ENCODE results near the gene KCNIP2.
A peak's percentile ranks its signal among the peaks of the same experiment; 100 is the strongest.

The KCNIP2 gene

GRCh38 chr10:101843032-101844021, at the start of gene KCNIP2:
Gene KCNIP2 (minus strand): TSS chr10:101843800. CDS start chr10:101843568, 232 bp downstream.
- peak; percentile 73 for DNase-seq

- no peak for DNase-seq
Measured at GRCh38 chr10:101892782-101893391, 49.3 kb upstream of the KCNIP2 start.

GRCh38 chr10:101889256-101890210, 45.9 kb upstream of the KCNIP2 start:
- DNase-seq, result peak; percentile 72

- DNase-seq, result no peak
Measured at GRCh38 chr10:101888251-101888949, 44.8 kb upstream of the KCNIP2 start.

GRCh38 chr10:101887775-101888174, 44.2 kb upstream of the KCNIP2 start:
- no peak for DNase-seq

- no peak for DNase-seq
Measured at GRCh38 chr10:101886521-101887312, 43.1 kb upstream of the KCNIP2 start.

- no peak for DNase-seq
Measured at GRCh38 chr10:101881036-101881774, 37.6 kb upstream of the KCNIP2 start.

- DNase-seq, result no peak
Measured at GRCh38 chr10:101880232-101880573, 36.6 kb upstream of the KCNIP2 start.

- no peak for DNase-seq
Measured at GRCh38 chr10:101879456-101880231, 36.0 kb upstream of the KCNIP2 start.

GRCh38 chr10:101878869-101879268, 35.3 kb upstream of the KCNIP2 start:
- DNase-seq, result no peak

GRCh38 chr10:101875068-101875688, 31.6 kb upstream of the KCNIP2 start:
- no peak for DNase-seq

GRCh38 chr10:101874252-101874651, 30.7 kb upstream of the KCNIP2 start:
- no peak for DNase-seq

GRCh38 chr10:101867931-101868330, 24.3 kb upstream of the KCNIP2 start:
- DNase-seq, result no peak

GRCh38 chr10:101859530-101859929, 15.9 kb upstream of the KCNIP2 start:
- DNase-seq, result no peak

GRCh38 chr10:101858723-101859500, 15.3 kb upstream of the KCNIP2 start:
- no peak for DNase-seq

GRCh38 chr10:101857802-101858476, 14.3 kb upstream of the KCNIP2 start:
- DNase-seq, result no peak

GRCh38 chr10:101856626-101857025, 13.0 kb upstream of the KCNIP2 start:
- DNase-seq, result no peak

Data from activated naive CD4-positive, alpha-beta T cell treated with anti-CD3 and anti-CD28 coated beads, Interleukin-2, amount 50 U/mL, for 16 hours (primary cell).